ENCODE measurements around the gene C21orf58.

DNA sequence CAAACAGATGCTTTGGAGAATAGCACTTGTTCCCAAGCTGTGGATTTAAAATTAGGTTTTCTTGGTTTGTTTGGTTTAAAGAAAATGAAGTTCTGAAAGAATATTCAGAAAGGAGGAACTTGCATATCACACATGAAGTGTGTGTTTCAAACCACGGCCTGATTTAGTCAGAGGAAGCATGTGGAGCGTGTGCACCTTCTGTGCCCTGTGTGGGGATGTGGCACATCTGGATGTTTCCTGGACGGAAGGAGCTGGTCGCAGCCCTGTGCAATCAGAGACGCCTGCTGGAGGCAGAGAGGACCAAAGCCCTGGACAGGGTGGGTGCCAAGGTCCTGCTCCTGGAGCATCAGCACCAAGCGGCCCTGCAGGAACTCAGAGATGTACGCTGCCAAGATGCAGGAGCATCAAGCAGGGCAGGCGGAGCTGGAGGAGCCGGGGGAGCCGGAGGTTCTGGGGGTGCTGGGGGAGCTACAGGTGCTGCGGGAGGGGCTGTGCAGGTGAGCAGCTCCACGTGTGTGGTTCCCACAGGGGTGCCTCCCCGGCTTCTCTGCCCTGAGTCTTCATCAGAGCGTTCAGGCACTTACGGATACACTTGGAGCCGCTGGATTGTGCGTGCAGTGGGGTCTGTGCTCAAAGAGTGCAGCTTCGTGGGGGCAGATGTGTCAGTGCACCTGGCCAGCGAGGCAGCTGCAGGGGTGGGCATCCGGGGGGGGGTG lies 46.0 kb upstream of the C21orf58 start:
- TF ChIP-seq EZH2 (IDR thresholded peaks at IDR 0.05; ENCODE audit: insufficient read depth, poor library complexity, severe bottlenecking) (no peak), EZH2phosphoT487 (IDR thresholded peaks at IDR 0.05; ENCODE audit: insufficient read depth, low read depth) (no peak)

All from GM23248 (cell line).